ENCODE data around the gene ALS2CL. TPM values are rescaled to one million over a fixed set of nuclear protein-coding genes. Genes with fewer than 3 reads are reported as not detected.

Gene ALS2CL
- total RNA-seq, 1 experiment from 2014 or later, result 0.24 TPM

DNA sequence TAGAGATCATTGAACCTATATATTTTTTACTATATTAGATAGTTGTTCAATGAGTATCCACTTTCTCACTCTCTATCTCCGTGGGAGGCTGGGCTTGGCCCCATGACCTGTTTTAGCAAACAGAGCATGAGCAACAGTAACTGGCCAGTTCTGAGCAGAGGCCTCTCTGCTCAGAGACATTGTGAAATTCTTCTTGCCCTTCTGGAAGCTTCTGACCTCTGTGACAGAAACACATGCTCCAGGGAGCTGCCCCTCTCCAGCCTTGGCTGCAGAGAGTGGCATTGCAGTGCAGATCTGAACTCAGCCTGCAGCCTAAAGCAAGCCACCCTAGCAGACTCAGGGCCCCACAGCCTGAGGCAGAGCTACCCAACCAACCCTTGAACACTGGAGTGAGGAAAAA, 60.7 kb downstream of the ALS2CL start:
- CTCF ChIA-PET, result no interaction called here

DNA sequence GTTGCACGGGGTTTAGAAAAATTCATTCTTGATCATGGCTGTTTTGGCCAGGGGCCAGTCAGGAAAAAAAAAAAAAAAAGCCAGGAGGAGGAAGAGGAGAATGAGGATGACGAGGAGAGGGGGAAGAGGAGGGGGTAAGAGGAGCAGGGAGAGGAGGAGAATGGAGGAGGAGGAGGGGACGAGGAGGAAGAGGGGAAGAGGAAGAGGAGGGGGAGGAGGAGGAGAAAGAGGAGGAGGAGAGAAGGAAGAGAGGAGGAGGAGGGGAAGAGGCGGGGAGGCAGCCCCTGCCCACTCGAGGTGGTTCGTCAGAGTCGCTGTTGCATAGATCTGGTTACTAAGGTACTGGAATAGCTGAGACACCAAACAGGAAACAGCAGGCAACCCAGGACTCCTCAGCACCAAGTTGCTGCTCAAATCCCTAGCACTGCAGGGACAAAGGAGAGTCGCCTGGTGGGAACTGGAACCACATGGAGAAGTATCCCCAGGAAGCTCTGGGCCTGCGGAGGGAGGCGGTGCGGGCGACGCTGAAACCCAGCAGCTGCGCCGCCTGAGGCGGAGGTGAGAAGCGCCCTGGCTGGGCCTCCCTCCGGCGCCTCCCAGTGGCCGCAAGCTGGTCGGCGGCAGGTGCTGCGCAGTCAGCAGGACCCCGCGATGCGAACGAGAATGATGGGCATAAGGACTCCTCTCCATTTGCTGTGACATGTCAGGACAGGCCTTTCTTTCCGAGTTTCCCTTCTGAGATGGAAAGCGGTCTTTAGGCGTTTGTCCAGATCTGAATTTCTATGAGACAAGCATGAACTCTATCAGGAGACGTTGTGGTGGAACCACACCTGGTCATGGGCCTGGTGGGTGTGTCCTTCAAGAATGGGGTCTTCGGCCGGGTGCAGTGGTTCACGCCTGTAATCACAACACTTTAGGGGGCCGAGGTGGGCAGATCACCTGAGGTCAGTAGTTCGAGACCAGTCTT, 63.6 kb downstream of the ALS2CL start:
- Histone ChIP-seq H3K27ac (ENCODE audit: low read depth, low read length, poor library complexity, severe bottlenecking) (no peak overlapping the region), H3K9me3 (ENCODE audit: low read depth, low read length, poor library complexity, severe bottlenecking) (no peaks in the 10 kb centered on the region), H3K36me3 (ENCODE audit: insufficient read depth, low read length, poor library complexity, severe bottlenecking) (no peaks in the 10 kb centered on the region), H3K4me3 (ENCODE audit: low read depth, low read length, poor library complexity, severe bottlenecking) (no peak overlapping the region), H3K27me3 (replicated peaks; ENCODE audit: insufficient read depth, low read depth, low read length, poor library complexity) (no peaks in the 10 kb centered on the region), H3K4me1 (ENCODE audit: insufficient read depth, low read length, poor library complexity, severe bottlenecking) (no peaks in the 10 kb centered on the region)
- peak; percentile 81 for DNase-seq (ENCODE audit: low spot score)
- intact Hi-C loops (cut with micrococcal nuclease; ENCODE audit: unreplicated experiment), result loop anchor here (2.0 kb wide), 1 partner anchor 141 kb away; no protein-coding TSS in a partner anchor
- TF ChIP-seq, protein P1, sequence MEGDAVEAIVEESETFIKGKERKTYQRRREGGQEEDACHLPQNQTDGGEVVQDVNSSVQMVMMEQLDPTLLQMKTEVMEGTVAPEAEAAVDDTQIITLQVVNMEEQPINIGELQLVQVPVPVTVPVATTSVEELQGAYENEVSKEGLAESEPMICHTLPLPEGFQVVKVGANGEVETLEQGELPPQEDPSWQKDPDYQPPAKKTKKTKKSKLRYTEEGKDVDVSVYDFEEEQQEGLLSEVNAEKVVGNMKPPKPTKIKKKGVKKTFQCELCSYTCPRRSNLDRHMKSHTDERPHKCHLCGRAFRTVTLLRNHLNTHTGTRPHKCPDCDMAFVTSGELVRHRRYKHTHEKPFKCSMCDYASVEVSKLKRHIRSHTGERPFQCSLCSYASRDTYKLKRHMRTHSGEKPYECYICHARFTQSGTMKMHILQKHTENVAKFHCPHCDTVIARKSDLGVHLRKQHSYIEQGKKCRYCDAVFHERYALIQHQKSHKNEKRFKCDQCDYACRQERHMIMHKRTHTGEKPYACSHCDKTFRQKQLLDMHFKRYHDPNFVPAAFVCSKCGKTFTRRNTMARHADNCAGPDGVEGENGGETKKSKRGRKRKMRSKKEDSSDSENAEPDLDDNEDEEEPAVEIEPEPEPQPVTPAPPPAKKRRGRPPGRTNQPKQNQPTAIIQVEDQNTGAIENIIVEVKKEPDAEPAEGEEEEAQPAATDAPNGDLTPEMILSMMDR (conservative IDR thresholded peaks at IDR 0.05; ENCODE audit: low read depth, low read length), result peak; percentile 86
- TF ChIP-seq EZH2 (IDR thresholded peaks at IDR 0.05; ENCODE audit: borderline replicate concordance, low read depth, low read length, poor library complexity, severe bottlenecking), result no peak
- no TSS peak for BruUV-seq (replicated peaks)
- ChIA-PET POLR2A (ENCODE audit: low non-redundant PET) (no interaction called here), CTCF (interaction anchor here (0.6 to 1.5 kb wide), 5 partner anchors 22 to 1327 kb away, joined by 3 to 31 read pairs (median 4); no protein-coding TSS in a partner anchor)

More for the DNA sequence above, 60.7 kb downstream of the ALS2CL start:
- BruUV-seq (replicated peaks), result no TSS peak
- POLR2A ChIA-PET (ENCODE audit: low non-redundant PET), result no interaction called here
- no peaks in the 10 kb centered on the region for H3K9me3 ChIP-seq (ENCODE audit: low read depth, low read length, poor library complexity, severe bottlenecking)
- no peaks in the 10 kb centered on the region for H3K36me3 ChIP-seq (ENCODE audit: insufficient read depth, low read length, poor library complexity, severe bottlenecking)
- H3K27me3 ChIP-seq (replicated peaks; ENCODE audit: insufficient read depth, low read depth, low read length, poor library complexity), result no peaks in the 10 kb centered on the region
- no peak for DNase-seq (ENCODE audit: low spot score)
- no peak overlapping the region for H3K27ac ChIP-seq (ENCODE audit: low read depth, low read length, poor library complexity, severe bottlenecking)
- H3K4me1 ChIP-seq (ENCODE audit: insufficient read depth, low read length, poor library complexity, severe bottlenecking), result no peaks in the 10 kb centered on the region
- TF ChIP-seq, protein P1 (conservative IDR thresholded peaks at IDR 0.05; ENCODE audit: low read depth, low read length), result no peak
- no peak for TF ChIP-seq EZH2 (IDR thresholded peaks at IDR 0.05; ENCODE audit: borderline replicate concordance, low read depth, low read length, poor library complexity, severe bottlenecking)
- intact Hi-C loops (cut with micrococcal nuclease; ENCODE audit: unreplicated experiment), result no loop called here
- no peak overlapping the region for H3K4me3 ChIP-seq (ENCODE audit: low read depth, low read length, poor library complexity, severe bottlenecking)

DNA sequence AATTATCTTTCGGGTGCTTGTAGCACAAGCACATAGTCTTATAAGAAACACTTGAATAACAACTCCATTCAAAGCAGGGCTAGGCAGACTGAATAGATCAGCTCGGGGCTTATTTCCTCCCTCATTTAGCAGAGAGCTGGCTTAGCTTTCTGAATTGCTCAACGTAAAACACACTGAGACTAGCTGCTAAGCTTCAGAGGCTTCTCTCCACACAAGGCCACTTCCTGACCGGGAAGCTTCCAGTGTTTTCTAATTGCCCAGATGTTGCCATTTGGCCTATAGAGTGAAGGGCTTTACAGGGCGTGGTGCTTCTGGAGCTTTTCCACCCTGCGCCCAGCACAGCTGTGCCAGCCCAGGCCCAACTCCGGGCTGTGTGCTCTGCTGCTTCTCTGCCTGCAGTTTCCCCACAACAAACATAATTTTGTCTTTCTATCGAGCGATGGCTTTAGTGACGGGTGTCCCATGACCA, 64.5 kb downstream of the ALS2CL start:
- Histone ChIP-seq H3K9me3 (ENCODE audit: low read depth, low read length, poor library complexity, severe bottlenecking) (no peaks in the 10 kb centered on the region), H3K36me3 (ENCODE audit: insufficient read depth, low read length, poor library complexity, severe bottlenecking) (no peaks in the 10 kb centered on the region), H3K4me1 (ENCODE audit: insufficient read depth, low read length, poor library complexity, severe bottlenecking) (no peaks in the 10 kb centered on the region), H3K27ac (ENCODE audit: low read depth, low read length, poor library complexity, severe bottlenecking) (no peak overlapping the region), H3K4me3 (ENCODE audit: low read depth, low read length, poor library complexity, severe bottlenecking) (no peak overlapping the region), H3K27me3 (replicated peaks; ENCODE audit: insufficient read depth, low read depth, low read length, poor library complexity) (no peaks in the 10 kb centered on the region)
- TF ChIP-seq, protein P1 (conservative IDR thresholded peaks at IDR 0.05; ENCODE audit: low read depth, low read length), result no peak
- TF ChIP-seq EZH2 (IDR thresholded peaks at IDR 0.05; ENCODE audit: borderline replicate concordance, low read depth, low read length, poor library complexity, severe bottlenecking), result no peak
- BruUV-seq (replicated peaks), result no TSS peak
- ChIA-PET POLR2A (ENCODE audit: low non-redundant PET) (no interaction called here), CTCF (interaction anchor here (0.7 to 1.5 kb wide), 3 partner anchors 71 to 1326 kb away, joined by 4 to 11 read pairs (median 4); no protein-coding TSS in a partner anchor)
- intact Hi-C loops (cut with micrococcal nuclease; ENCODE audit: unreplicated experiment), result no loop called here
- no peak for DNase-seq (ENCODE audit: low spot score)

All from A673 (cell line).